Omental fat pad (tissue), 4 donors: Measurements from ENCODE around the gene APOO. TPM values are rescaled to one million over a fixed set of nuclear protein-coding genes. Genes with fewer than 3 reads are reported as not detected.

Source experiments
- ATAC-seq: fragments of 150-250 bp; one replicate; pipeline ENCODE4 v1.9.1; 2016; ENCODE audit warnings: mild to moderate bottlenecking, moderate library complexity; ENCODE audit not compliant: low FRiP score
- DNase-seq: peaks from one replicate; pipeline ENCODE4 v3.0.0-alpha.2; 2019; ENCODE audit warnings: low spot score
- CTCF ChIP-seq, 3 donors: fragments of 450-650 bp; IDR thresholded peaks; one replicate each; pipeline ENCODE4 v1.5.1; 2016 to 2017; ENCODE audit warnings: antibody characterized with exemption in 3 of 3, mild to moderate bottlenecking in 3 of 3, moderate library complexity in 2 of 3
- total RNA-seq, 4 donors: library from RNA; depleted of rRNA; stranded (reverse); fragments of >200 nt; gene quantifications; one replicate each; pipeline ENCODE4 v1.1.0, GENCODE V29; 2016

Gene APOO
- total RNA-seq, 4 donors from 2014 or later: 4.4 to 10.0 (median 4.9) TPM

- peak; percentile 11 for ATAC-seq
- TF ChIP-seq CTCF (IDR thresholded peaks at IDR 0.05): no peak
Observed at GRCh38 chrX:23907111-23907497, 634 bp downstream of the APOO start.

GRCh38 chrX:23904096-23904495 is 3.6 kb downstream of the APOO start:
- DNase-seq: no peak
- no peak for ATAC-seq
- TF ChIP-seq CTCF (IDR thresholded peaks at IDR 0.05): no peak

More at GRCh38 chrX:23907111-23907497, 634 bp downstream of the APOO start:
- DNase-seq: no peak

- ATAC-seq (no peak), DNase-seq (no peak)
- TF ChIP-seq CTCF (IDR thresholded peaks at IDR 0.05): no peak
Observed at GRCh38 chrX:23902419-23902818, 5.3 kb downstream of the APOO start.

- DNase-seq (no peak), ATAC-seq (peak; percentile 67)
- TF ChIP-seq CTCF (IDR thresholded peaks at IDR 0.05): no peak
Observed at GRCh38 chrX:23901805-23902204, 5.9 kb downstream of the APOO start.

GRCh38 chrX:23901060-23901459 is 6.7 kb downstream of the APOO start:
- no peak for DNase-seq
- ATAC-seq: peak; percentile 50
- no peak for TF ChIP-seq CTCF (IDR thresholded peaks at IDR 0.05)

DNA sequence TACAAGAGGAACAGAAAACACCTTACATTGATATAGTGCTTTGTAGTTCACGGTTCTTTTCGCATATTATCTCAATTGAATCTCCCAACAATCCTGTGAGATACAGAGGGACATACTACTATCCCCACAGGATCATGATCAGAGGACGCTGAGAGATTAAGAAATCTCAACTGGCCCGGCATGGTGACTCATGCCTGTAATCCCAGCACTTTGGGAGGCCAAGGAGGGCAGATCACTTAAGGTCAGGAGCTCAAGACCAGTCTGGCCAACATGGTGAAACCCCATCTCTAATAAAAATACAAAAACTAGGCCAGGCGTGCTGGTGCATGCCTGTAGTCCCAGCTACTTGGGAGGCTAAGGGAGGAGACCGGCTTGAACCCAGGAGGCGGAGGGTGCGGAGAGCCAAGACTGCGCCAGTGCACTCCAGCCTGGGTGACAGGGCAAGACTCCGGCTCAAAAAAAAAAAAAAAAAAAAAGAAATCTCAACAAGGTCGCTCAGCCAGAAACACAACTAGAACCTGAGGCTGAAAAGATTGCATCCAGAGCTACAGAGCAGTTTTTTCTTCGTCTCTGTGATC is 7.4 kb downstream of the APOO start:
- ATAC-seq (no peak), DNase-seq (no peak)
- no peak for TF ChIP-seq CTCF (IDR thresholded peaks at IDR 0.05)

DNA sequence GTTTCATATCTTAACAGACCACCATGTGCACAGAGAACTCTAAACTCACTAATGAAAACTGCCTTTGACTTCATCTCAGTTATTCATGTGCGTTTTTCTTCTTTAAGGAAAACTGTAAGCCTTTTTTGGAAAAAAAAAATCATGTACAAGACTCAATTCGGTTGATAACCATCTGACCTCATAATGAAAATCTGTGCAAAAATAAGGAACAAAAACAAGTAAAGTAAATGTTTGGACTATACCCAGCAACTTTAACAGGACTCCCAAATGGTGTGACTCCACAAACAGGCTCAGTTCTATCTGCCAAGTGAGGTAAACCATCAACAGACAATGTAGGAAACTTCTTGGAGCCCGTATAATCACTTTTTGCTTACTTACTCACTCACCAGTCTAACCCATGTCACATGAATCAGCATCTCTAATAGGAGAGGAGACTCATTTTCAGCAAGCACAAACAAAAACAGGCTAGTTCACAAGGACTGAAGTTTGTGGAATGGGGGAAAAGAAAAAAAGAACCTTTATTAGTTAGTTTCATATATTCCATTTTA is 9.3 kb downstream of the APOO start:
- no peak for DNase-seq

More for the DNA sequence above, 9.3 kb downstream of the APOO start:
- TF ChIP-seq CTCF (IDR thresholded peaks at IDR 0.05): no peak
- ATAC-seq: no peak
